Thyroid gland (tissue), 4 donors: ENCODE data around the gene ARMC9. TPM values are rescaled to one million over a fixed set of nuclear protein-coding genes. Genes with fewer than 3 reads are reported as not detected.
"Not testable (repeated sequence)": the region's sequence is repeated elsewhere in the genome, so short reads cannot be mapped to it uniquely, and the experiment has no call there.

Experiments
- DNase-seq, 2 donors: peaks; one replicate each; pipeline ENCODE4 v3.0.0-alpha.2; 2019
- H3K27ac ChIP-seq, 3 donors: fragments of 200-600 bp; sonication (generic); 1 replicate in 2 of 3; 2 replicates in 1 of 3; pipeline ENCODE4 v1.5.1; 2016 to 2019; ENCODE audit warnings: mild to moderate bottlenecking in 1 of 3, moderate library complexity in 1 of 3
- H3K27me3 ChIP-seq: fragments of 200-600 bp; sonication (generic); one replicate; pipeline ENCODE4 v1.5.1; 2019
- H3K36me3 ChIP-seq, 2 donors: fragments of 200-600 bp; sonication (generic); one replicate each; pipeline ENCODE4 v1.5.1; 2016 to 2019
- H3K4me1 ChIP-seq, 2 donors: fragments of 200-600 bp; sonication (generic); one replicate each; pipeline ENCODE4 v1.5.1; 2017 to 2019
- H3K4me3 ChIP-seq, 3 donors: fragments of 200-600 bp; sonication (generic); replicated peaks in 1 of 3; 1 replicate in 2 of 3; 2 replicates in 1 of 3; pipeline ENCODE4 v1.5.1; 2016; ENCODE audit warnings: mild to moderate bottlenecking in 1 of 3
- H3K9me3 ChIP-seq: fragments of 200-600 bp; sonication (generic); one replicate; pipeline ENCODE4 v1.5.1; 2017
- POLR2A ChIP-seq, 2 donors: fragments of 450-650 bp; IDR thresholded peaks; one replicate each; pipeline ENCODE4 v1.6.1; 2017; ENCODE audit warnings: antibody characterized with exemption in 2 of 2, mild to moderate bottlenecking in 2 of 2, moderate library complexity in 1 of 2
- WGBS, 2 donors: methylation state at CpG; one replicate each; pipeline ENCODE4 v1.1.5; 2017; 5-methylcytosine and 5-hydroxymethylcytosine counted together
- intact Hi-C: fragments of 100-400 bp; cut with DNase I; formaldehyde crosslinking; loops from one replicate; pipeline ENCODE4 v1.15.1; 2023
- total RNA-seq, 4 donors: library from RNA; depleted of rRNA; stranded (reverse); fragments of >200 nt; gene quantifications; one replicate each; pipeline ENCODE4 v1.2.3, GENCODE V29; 2016
- TF ChIP-seq, protein P1 (sequence below), 6 experiments: fragments of 200-600 bp in 3 of 6; fragments of 450-650 bp in 3 of 6; sonication (generic) in 3 of 6; IDR thresholded peaks; one replicate each; pipeline ENCODE4 v1.5.1; 2016 to 2019; ENCODE audit warnings: antibody characterized with exemption in 6 of 6, mild to moderate bottlenecking in 2 of 6, inconsistent platforms in 1 of 6, moderate library complexity in 1 of 6

The ARMC9 gene
- total RNA-seq, 4 donors from 2014 or later: 20.3 to 30.7 (median 28.0) TPM

GRCh38 chr2:231298091-231298490 lies 99.7 kb downstream of the ARMC9 start:
- 96% methylated on average over 8 of the region's 8 CpGs for WGBS, 2 donors
- no peaks in the 10 kb centered on the region for H3K27me3 ChIP-seq
- H3K9me3 ChIP-seq: no peaks in the 10 kb centered on the region
- peaks cover 0 to 3% of the 10 kb centered on the region in 2 donors for H3K36me3 ChIP-seq
- no peaks in the 10 kb centered on the region for H3K4me1 ChIP-seq
- TF ChIP-seq POLR2A (IDR thresholded peaks at IDR 0.05): no peak
- TF ChIP-seq, protein P1, sequence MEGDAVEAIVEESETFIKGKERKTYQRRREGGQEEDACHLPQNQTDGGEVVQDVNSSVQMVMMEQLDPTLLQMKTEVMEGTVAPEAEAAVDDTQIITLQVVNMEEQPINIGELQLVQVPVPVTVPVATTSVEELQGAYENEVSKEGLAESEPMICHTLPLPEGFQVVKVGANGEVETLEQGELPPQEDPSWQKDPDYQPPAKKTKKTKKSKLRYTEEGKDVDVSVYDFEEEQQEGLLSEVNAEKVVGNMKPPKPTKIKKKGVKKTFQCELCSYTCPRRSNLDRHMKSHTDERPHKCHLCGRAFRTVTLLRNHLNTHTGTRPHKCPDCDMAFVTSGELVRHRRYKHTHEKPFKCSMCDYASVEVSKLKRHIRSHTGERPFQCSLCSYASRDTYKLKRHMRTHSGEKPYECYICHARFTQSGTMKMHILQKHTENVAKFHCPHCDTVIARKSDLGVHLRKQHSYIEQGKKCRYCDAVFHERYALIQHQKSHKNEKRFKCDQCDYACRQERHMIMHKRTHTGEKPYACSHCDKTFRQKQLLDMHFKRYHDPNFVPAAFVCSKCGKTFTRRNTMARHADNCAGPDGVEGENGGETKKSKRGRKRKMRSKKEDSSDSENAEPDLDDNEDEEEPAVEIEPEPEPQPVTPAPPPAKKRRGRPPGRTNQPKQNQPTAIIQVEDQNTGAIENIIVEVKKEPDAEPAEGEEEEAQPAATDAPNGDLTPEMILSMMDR (IDR thresholded peaks at IDR 0.05): no peak
- no peak overlapping the region for H3K27ac ChIP-seq
- DNase-seq: no peak
- intact Hi-C loops: no loop called here
- no peak overlapping the region for H3K4me3 ChIP-seq

DNA sequence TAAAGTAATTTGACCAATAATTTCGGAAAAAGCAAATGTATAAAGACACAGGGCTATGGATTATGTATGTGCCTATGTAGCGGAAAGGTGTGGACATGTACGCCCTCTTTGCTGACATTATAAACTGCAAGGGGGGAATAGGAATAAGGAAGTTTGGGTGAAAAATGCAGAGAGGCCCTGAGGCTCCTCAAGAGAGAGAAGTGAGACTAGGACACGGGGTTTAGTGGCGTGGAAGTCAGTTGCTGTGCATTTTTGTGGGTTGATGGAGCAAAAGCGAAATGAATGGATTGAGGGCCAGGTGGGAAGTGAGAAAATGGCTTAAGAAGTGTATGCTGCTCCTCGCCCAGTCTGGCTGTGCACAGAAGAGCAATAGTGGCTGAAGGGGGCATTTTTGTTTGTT lies 100.8 kb downstream of the ARMC9 start:
- H3K4me1 ChIP-seq: no peaks in the 10 kb centered on the region
- no peak for TF ChIP-seq POLR2A (IDR thresholded peaks at IDR 0.05)
- TF ChIP-seq, protein P1 (IDR thresholded peaks at IDR 0.05): no peak
- no peaks in the 10 kb centered on the region for H3K9me3 ChIP-seq
- H3K36me3 ChIP-seq: no peaks in the 10 kb centered on the region
- no peak for DNase-seq
- H3K27me3 ChIP-seq: no peaks in the 10 kb centered on the region
- H3K27ac ChIP-seq: no peak overlapping the region
- intact Hi-C loops: no loop called here
- H3K4me3 ChIP-seq: no peak overlapping the region
- WGBS, 2 donors: 89 to 92% methylated on average over 7 of the region's 7 CpGs

- DNase-seq: no peak
- Histone ChIP-seq H3K9me3 (no peaks in the 10 kb centered on the region), H3K27ac (no peak overlapping the region), H3K4me1 (no peaks in the 10 kb centered on the region), H3K27me3 (no peaks in the 10 kb centered on the region), H3K4me3 (no peak overlapping the region), H3K36me3 (no peaks in the 10 kb centered on the region)
- intact Hi-C loops: no loop called here
- 75 to 78% methylated on average over 8 of the region's 8 CpGs for WGBS, 2 donors
- no peak for TF ChIP-seq POLR2A (IDR thresholded peaks at IDR 0.05)
- TF ChIP-seq, protein P1 (IDR thresholded peaks at IDR 0.05): no peak
These were observed 101.7 kb downstream of the ARMC9 start for GRCh38 chr2:231300020-231300721.

DNA sequence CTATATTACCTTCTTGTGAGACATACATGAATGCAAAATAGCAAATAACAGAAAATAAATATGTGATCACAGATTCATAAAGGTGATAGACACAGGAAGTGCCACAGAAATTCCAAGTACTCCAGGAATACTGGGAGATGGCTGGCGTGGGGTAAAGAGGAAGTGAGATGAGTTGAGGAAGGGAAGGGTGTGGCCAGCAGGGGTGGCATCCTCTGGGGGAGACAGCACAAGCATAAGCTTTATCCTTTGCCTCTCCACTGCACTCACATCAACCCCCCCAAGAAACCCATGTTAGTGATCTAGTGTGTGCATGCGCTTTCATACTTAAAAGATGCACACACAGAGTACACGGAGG lies 102.3 kb downstream of the ARMC9 start:
- intact Hi-C loops: no loop called here
- TF ChIP-seq, protein P1 (IDR thresholded peaks at IDR 0.05): no peak
- TF ChIP-seq POLR2A (IDR thresholded peaks at IDR 0.05): no peak
- 83 to 89% methylated on average over 3 of the region's 3 CpGs for WGBS, 2 donors
- no peaks in the 10 kb centered on the region for H3K27me3 ChIP-seq
- no peaks in the 10 kb centered on the region for H3K36me3 ChIP-seq
- no peaks in the 10 kb centered on the region for H3K4me1 ChIP-seq
- H3K9me3 ChIP-seq: no peaks in the 10 kb centered on the region
- no peak for DNase-seq
- no peak overlapping the region for H3K4me3 ChIP-seq
- H3K27ac ChIP-seq: no peak overlapping the region

- H3K27ac ChIP-seq, DNase-seq, H3K27me3 ChIP-seq, H3K4me1 ChIP-seq, H3K4me3 ChIP-seq, H3K36me3 ChIP-seq, H3K9me3 ChIP-seq, intact Hi-C loops: not testable (repeated sequence)
- 89 to 92% methylated on average over 6 of the region's 6 CpGs for whole genome bisulfite sequencing, 2 donors
These were observed 105.8 kb downstream of the ARMC9 start for GRCh38 chr2:231304259-231304658.
